ENCODE measurements around the gene LGR4.
A peak's percentile ranks its signal among the peaks of the same experiment; 100 is the strongest.

GRCh38 chr11:27444801-27445215, 27.8 kb downstream of the LGR4 start:
- TF ChIP-seq CREB1 (CRISPR knock-in tag; IDR thresholded peaks at IDR 0.05; ENCODE audit: low read depth) (no peak), EZH2 (IDR thresholded peaks at IDR 0.05; ENCODE audit: low read depth, unreplicated experiment) (no peak), CTCF (conservative IDR thresholded peaks at IDR 0.05; ENCODE audit: low read depth in 2 of 2) (0 out of 4 replicates have a peak, but pooled peaks of 1 of the 2 experiments have one; percentile 0), ZNF114 (CRISPR knock-in tag; IDR thresholded peaks at IDR 0.05) (no peak), ZNF331 (CRISPR knock-in tag; IDR thresholded peaks at IDR 0.05; ENCODE audit: low read depth) (no peak), REST (IDR thresholded peaks at IDR 0.05; ENCODE audit: unreplicated experiment) (no peak)

All from GM23338 (cell line).